ENCODE measurements around the gene ARHGAP44.
A peak's percentile ranks its signal among the peaks of the same experiment; 100 is the strongest.

ARHGAP44 gene

DNA sequence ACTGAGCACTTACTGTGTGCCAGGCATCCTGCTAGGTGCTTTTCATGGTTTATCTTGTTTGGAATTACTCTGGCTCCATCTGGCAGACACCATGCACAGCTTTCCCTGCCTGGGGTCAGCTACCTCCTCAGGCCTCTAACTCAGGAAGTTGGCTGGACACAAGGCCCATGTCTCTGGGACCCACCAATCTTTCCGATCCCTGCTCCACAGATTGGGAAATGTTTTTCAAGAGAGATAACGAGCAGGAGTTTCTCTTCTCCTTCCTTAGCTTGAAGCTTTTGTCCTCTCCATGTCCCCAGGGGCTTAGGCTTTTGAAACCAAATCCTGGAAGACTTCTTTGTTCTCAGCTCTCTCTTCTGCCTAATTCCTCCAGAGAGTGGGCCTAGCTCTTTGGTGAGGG is 240.0 kb downstream of the ARHGAP44 start:
- DNase-seq = no peak

DNA sequence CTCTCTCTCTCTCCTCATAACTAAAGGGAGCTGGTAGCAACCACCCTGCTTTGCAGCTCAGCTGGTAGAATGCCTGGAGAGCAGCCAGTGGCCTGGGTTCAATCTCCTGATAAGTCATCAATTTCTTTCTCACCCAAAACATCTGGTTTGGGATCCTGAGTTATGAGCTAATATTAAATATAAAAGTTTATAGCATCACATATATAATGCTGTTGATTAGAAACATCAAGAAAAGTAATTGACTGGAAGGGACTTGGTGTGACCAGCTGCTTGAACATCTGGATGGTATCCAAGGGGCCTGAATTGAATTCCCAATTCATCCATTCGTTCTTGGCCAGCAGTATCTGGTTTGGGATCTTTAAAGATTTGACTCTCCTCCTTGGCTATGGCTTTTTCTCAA is 240.8 kb downstream of the ARHGAP44 start:
- DNase-seq = no peak

DNA sequence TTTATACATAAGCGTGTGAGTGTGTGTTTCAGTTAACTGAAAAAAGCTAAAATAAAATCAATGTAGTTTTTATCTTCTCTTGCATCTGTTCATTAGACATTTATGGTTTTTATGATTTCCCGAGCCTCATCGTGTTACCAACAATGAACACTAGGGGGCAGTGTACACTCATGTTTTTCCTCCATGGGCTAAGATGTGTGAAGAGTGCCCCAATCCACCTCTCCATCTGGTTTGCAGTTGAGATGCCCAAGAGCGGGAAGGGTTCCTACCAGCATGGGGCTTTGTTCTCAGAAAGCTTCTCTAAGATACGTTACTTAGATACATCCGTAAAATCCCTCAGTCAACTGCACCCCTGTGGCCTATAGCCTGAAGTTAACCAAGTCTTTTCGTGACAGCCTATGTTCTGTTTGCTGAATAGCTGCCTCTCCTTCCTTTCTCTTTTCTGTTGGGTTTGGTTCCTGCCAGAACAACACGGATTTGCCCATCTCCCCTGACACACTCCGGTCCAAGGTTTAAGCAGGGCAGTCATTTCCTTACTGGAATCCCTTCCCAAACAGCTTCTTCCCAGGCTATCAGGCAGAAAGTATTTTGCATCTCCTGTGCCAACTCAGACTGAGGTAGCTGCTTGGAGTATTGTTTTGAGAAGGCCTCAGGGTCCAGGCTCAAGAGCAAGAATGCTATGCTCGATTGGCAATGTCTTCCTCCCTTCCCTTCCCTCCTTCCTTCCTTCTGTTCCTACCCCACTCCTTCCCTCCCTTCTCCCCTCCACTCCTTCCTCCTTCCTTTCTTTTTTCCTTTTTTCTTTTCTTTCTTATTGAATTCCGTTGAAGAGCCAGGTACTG is 241.4 kb downstream of the ARHGAP44 start:
- peak; percentile 50 to 62 for DNase-seq

DNA sequence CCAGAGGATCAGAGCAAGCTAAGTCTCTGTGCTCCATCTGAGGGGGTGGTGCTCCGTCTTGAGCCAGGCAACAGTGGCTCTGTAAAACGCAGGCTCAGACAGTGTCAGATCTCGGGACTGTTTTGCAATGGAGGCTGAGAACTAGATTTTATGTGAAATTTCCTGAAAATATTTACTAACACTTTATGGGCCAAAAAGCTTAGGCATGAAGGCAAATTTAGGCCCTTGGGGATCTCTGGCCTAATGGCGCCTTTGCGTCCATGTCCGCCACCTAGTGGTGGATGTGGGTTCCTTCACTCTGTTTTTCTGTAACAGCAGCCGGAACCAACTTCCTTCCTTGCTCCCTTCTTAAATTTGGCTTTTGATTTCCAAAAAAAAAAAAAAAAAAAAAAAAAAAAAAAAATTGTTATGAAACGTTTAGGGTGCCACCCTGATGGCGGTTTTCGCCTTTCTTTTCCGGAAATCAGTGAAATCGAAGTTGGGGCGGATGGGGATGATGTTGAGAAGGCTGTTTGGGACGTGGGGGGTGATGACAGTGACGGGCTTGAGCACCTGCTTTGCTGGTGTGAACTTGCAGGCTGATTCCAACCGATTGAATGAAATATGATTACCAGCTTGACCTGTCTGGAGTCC is 242.5 kb downstream of the ARHGAP44 start:
- peak; percentile 41 to 56 for DNase-seq

DNA sequence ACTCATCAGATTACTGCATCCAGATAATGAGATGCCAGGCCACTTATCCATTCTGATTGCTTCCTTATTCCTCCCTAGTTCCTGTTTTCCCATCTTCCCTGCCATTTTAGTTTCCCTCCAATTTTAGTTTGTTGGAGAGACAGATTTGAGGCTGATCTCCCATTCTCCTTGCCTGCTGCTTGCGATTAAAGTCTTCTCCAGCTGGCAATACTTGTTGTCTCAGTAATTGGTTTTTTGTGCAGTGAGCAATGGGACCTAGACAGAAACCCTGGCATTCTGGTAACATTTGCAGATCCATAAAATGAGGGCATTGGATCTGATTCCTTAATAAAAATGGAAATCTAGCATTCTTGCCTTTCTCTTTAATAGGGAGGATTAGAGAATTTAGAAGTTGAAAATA is 246.1 kb downstream of the ARHGAP44 start:
- no peak for DNase-seq

DNA sequence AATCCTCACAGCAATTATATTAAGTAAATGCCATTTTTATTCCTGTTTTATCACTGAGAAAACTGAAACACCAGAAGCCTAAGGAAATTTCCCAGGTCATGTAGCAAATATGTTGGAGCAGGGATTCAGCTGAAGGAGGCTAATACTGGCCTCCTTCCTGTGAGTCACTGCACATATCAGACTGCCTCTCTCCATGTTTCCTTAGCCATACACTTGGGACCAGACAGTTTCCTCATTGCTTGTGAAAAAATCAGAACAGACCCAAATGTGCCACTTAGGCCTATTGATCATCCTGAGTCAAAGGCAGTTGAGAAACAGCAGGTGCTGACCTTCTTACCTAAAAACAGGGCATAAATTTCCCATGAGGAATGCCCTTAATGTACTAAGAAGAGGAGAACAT is 247.5 kb downstream of the ARHGAP44 start:
- no peak for DNase-seq

DNA sequence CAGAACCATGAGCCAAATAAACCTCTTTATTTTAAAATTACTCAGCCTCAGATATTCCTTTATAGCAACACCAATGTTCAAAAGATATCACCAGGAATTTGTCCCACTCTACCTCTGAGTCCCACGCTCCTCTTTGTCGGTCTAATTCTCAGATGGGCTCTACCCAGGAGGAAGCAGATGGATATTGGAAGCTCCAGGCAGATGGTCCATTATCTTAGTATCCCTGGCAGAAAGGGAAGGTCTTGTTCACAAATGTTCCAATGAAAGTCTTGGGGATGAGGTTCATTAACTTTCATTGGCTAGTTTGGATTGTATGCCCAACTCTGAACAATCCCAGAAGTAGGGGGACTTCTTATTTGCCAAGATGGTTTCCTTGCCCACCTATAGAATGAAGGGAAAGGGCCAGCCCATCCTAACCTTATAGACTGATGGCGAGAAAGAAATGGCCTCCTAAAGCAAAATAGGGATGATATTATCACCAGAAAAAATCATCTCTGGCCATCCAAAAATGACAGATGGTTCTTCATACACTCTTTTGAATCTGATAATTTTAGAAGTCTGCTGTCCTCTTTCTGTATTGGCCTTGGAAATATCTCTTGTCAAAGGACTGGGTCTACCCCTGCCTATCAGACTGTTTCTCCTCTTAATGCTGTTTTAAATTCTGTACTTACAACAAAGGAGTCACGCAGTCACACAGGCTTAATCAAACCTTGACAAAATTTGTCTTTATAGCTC is 249.8 kb downstream of the ARHGAP44 start:
- no peak for DNase-seq
